Memory B cell (primary cell): Measurements from ENCODE around the gene FNBP1.

Experiments used
- ATAC-seq: fragments of 150-1000 bp; cut with Tn5 transposase; 2 replicates; pipeline ENCODE4 v1.10.0; 2021; ENCODE audit warnings: low read depth, mild to moderate bottlenecking, moderate library complexity
- DNase-seq, 2 donors: peaks; one replicate each; pipeline ENCODE4 v3.0.0; 2022; ENCODE audit warnings: low spot score in 2 of 2
- H3K27ac Mint-ChIP-seq: one replicate; pipeline ENCODE4 v1.8.0; 2022; ENCODE audit warnings: mild to moderate bottlenecking, moderate library complexity, mixed read lengths
- H3K27me3 Mint-ChIP-seq: one replicate; pipeline ENCODE4 v1.8.0; 2022; ENCODE audit warnings: mixed read lengths
- H3K36me3 Mint-ChIP-seq: one replicate; pipeline ENCODE4 v1.8.0; 2022; ENCODE audit warnings: mild to moderate bottlenecking, mixed read lengths
- H3K4me1 Mint-ChIP-seq: one replicate; pipeline ENCODE4 v1.8.0; 2022; ENCODE audit warnings: mixed read lengths
- H3K4me3 Mint-ChIP-seq: one replicate; pipeline ENCODE4 v1.8.0; 2022; ENCODE audit warnings: mild to moderate bottlenecking, moderate library complexity, mixed read lengths
- H3K9me3 Mint-ChIP-seq: one replicate; pipeline ENCODE4 v1.8.0; 2022; ENCODE audit warnings: mixed read lengths

Gene FNBP1

DNA sequence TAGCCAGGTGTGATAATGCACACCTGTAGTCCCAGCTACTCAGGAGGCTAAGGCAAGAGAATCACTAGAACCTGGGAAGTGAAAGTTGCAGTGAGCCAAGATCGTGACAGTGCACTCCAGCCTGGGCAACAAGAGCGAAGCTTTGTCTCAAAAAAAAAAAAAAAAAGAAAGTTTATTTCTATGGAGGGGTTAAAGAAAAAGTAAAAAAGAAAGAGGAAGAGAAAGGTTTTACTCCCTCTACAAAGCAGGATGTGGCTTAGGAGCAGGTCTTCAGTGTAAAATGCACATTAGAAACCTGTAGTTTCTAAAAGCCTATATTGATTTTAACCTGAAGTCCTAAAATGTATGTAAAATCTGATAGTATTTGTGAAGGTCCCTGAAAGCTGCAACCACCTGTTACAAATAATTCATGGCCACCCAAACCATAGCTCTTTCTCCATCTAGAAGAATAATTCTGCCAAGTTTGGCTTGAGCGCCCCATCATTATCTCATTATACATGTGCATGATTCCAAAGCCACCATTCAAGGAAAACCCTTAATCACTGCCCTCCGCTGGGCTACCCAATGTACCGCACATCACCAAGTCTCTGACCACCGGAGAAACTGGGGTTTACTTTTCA, 3.4 kb downstream of the FNBP1 start:
- Mint-ChIP-seq H3K27me3 (no peaks in the 10 kb centered on the region), H3K9me3 (no peaks in the 10 kb centered on the region), H3K4me1 (peaks cover 39% of the 10 kb centered on the region), H3K36me3 (peaks cover 7% of the 10 kb centered on the region), H3K4me3 (peak overlapping the region; percentile 92), H3K27ac (peak overlapping the region; percentile 99)
- DNase-seq (peak in 1 of 2 donors; percentile 36), ATAC-seq (peak; percentile 36)

DNA sequence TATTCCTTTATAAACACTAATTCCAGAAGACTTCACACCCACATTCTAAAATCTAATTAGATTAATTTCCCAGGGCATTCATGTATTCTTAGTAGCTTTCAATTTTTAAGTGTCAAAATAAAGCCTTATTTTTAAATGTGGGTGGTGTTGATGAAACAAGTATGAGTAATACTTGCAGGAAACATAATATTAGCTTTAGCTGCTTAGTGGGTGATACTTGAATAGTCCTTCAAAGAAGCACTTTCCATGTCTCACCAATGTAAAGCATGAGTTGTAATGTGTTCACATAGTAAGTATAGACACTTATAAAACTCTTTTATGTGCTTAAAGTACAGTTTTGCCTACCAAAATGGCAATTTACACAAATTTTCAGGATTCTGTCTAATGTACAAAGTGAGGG, 6.9 kb downstream of the FNBP1 start:
- no peaks in the 10 kb centered on the region for H3K27me3 Mint-ChIP-seq
- H3K4me3 Mint-ChIP-seq: no peak overlapping the region
- H3K4me1 Mint-ChIP-seq: peaks cover 42% of the 10 kb centered on the region
- no peaks in the 10 kb centered on the region for H3K9me3 Mint-ChIP-seq
- peaks cover 7% of the 10 kb centered on the region for H3K36me3 Mint-ChIP-seq
- peak overlapping the region; percentile 99 for H3K27ac Mint-ChIP-seq
- no peak for DNase-seq
- no peak for ATAC-seq

DNA sequence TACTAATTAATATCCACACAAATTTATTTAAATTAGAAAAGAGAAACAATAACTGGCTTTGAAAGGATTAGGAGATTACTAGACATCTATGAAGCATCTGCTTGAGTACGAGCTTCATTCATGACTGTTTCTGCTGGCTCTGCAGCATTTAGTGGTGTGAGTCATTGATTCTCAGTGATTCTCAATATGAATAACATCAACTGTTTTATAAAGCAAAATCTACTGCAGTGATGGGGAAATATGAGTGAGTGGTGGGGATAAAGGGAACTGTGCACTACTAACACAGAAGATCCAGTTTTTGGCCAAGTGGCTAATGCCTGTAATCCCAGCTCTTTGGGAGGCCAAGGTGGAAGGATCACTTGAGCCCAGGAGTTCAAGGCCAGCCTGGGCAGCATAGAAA, 8.4 kb downstream of the FNBP1 start:
- DNase-seq (no peak), ATAC-seq (no peak)
- Mint-ChIP-seq H3K27ac (peak overlapping the region; percentile 99), H3K4me3 (peak overlapping the region; percentile 59), H3K9me3 (no peaks in the 10 kb centered on the region), H3K4me1 (peaks cover 43% of the 10 kb centered on the region), H3K27me3 (no peaks in the 10 kb centered on the region), H3K36me3 (peaks cover 7% of the 10 kb centered on the region)

DNA sequence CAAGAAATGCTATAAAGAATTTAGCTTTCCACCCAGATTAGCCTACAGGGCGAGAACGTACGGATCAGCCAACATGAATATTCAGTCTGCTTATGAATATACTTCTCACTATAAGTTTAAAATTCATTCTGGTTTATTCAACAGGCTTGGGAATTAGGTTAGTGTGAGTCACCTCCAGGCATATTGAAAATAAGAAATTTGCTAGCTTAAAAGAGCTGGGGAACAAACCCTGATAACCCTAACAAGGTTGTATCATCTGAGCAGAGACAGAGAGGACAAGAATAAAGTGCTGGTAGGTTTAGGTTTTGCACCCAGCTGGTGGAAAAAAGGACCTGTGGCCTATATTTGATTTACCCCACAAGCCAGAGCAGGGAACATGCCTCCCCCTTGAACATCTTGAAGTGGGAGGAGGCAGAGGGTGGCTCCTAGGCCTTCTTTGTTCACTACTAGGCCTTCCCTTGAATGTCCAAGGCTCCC, 12.3 kb downstream of the FNBP1 start:
- DNase-seq: no peak
- peak; percentile 27 for ATAC-seq
- no peaks in the 10 kb centered on the region for H3K27me3 Mint-ChIP-seq
- H3K27ac Mint-ChIP-seq: peak overlapping the region; percentile 99
- H3K36me3 Mint-ChIP-seq: peaks cover 13% of the 10 kb centered on the region
- H3K9me3 Mint-ChIP-seq: no peaks in the 10 kb centered on the region
- H3K4me3 Mint-ChIP-seq: peak overlapping the region; percentile 69
- peaks cover 59% of the 10 kb centered on the region for H3K4me1 Mint-ChIP-seq

DNA sequence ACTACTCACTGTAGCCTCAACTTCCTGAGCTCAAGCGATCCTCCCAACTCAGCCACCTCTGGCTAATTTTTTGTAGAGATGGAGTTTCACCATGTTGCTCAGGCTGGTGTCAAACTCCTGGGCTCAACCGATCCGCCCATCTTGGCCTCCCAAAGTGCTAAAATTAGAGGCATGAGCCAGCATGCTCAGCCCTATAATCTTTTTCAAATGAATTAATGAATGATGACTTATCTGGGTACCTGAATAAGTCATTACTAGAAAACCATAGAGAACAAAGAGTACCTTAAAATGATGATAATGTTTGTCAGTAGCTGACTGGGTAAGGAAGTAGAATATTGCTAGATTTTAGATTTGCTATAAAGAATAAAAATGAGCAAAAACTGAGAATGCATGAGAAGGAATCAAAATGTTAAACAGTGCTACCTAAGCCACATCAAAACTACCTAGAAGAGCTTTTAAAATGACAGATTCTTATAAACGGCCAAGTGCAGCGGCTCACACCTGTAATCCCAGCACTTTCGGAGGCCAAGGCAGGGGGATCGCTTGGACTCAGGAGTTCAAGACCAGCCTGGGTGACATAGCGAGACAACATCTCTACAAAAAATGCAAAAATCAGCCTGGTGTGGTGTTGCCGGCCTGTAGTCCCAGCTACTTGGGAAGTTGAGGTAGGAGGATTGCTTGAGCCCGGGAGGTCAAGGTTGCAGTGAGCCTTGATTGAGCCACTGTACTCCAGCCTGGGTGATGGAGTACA, 13.6 kb downstream of the FNBP1 start:
- Mint-ChIP-seq H3K36me3 (peaks cover 10% of the 10 kb centered on the region), H3K27ac (peak overlapping the region; percentile 99), H3K27me3 (no peaks in the 10 kb centered on the region), H3K9me3 (no peaks in the 10 kb centered on the region), H3K4me1 (peaks cover 61% of the 10 kb centered on the region), H3K4me3 (peak overlapping the region; percentile 63)
- DNase-seq (no peak), ATAC-seq (no peak)

DNA sequence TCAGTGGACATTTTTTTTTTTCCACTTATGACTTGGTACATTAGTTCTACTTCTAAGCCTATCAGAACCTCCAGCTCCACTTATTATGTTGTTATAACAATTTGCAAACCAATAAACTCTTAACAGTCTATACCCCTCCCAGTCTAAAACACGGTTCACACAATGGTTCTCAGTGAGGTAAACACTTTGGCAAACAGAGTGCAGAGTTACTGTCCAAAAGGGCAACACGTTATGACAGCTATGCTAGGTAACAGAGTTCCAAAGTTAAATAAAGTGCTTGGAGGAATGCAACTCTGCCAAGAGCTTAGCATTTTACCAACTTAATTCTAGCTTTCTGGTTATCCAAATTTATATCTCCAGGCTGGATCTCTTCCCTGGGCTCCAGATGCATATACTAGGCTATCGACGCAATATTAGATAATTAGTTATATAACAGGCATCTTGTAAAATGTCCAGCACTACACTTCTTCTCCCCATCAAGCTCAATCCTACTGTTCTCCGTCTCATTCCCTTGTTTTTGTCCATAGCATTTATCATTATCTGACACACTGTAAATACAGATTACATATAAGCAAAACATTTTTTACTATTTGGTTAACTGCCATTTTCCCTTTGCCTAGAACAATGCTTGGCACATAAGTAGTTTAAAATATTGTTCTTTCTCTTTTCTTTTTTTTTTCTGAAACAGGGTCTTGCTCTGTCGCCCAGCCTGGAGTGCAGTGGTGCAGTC, 14.3 kb downstream of the FNBP1 start:
- Mint-ChIP-seq H3K4me1 (peaks cover 68% of the 10 kb centered on the region), H3K27me3 (no peaks in the 10 kb centered on the region), H3K4me3 (peak overlapping the region; percentile 63), H3K27ac (peak overlapping the region; percentile 99), H3K36me3 (peaks cover 10% of the 10 kb centered on the region), H3K9me3 (no peaks in the 10 kb centered on the region)
- ATAC-seq: no peak
- DNase-seq: no peak

DNA sequence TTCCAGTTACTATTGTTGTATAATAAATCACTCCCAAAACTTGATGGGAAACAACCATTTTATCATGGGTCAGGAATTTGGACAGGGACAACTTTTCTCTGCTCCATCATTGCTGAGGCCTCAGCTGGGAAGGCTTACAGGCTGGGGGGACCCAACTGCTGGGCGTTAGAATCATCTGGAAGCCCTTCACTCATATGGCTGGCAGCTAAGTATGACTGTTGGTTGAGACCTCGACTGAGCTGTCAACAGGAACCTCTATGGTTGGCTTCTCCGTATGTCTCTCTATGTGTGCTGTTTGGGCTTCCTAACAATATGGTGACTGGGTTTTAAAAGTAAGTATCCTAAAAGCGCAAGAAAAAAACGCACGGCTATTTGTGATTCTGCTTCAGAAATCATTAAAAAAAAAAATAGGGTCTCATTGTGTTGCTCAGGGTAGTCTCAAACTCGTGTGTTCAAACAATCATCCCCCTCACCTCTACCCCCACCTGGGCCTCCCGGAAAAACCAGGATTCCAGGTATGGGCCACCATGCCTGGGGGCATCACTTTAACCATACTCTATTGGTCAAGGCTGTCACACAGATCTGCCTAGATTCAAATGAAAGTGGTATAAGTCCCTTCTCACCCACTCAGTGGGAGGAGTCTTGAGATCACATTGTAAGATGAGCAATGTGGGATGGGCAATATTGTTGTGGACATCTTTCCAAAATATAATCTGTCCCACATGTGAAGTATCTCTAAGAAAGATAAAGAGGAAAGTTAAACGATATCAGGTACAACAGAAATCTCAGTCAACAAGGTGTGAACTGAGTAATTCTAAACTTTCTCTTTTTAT, 15.2 kb downstream of the FNBP1 start:
- DNase-seq (no peak), ATAC-seq (no peak)
- no peaks in the 10 kb centered on the region for H3K27me3 Mint-ChIP-seq
- peak overlapping the region; percentile 14 for H3K4me3 Mint-ChIP-seq
- H3K9me3 Mint-ChIP-seq: no peaks in the 10 kb centered on the region
- H3K27ac Mint-ChIP-seq: peak overlapping the region; percentile 99
- peaks cover 69% of the 10 kb centered on the region for H3K4me1 Mint-ChIP-seq
- peaks cover 10% of the 10 kb centered on the region for H3K36me3 Mint-ChIP-seq

DNA sequence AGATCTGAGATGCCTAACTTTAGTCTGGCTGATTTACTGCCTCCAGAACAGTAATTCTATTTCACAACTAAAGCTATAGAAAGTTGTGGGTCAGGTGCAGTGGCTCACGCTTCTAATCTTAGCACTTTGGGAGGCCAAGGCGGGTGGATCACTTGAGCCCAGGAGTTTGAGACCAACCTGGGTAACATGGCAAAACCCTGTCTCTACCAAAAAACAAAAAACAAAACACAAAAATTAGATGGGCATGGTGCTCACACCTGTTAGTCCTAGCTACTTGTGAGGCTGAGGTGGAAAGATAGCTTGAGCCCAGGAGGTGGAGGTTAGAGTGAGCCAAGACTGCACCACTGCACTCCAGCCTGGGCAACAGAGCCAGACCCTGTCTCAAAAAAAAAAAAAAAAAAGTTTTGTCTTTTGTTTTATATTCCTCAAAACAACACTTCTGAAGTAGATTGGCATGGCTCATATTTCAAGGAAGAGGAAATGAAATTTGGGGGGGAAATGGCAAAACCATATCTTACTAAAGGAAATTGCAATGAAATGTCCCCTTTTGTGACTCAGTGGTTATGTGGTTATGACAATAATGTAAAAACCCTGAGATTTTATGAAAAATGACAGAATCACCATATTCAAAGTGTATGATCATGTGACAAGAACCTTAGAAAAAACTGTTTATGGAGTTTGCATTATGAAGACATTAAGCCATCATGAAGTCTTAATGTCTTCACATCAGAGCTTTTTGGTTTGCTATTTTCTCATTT, 16.2 kb downstream of the FNBP1 start:
- H3K27me3 Mint-ChIP-seq: no peaks in the 10 kb centered on the region
- no peaks in the 10 kb centered on the region for H3K9me3 Mint-ChIP-seq
- H3K4me3 Mint-ChIP-seq: peak overlapping the region; percentile 17
- H3K27ac Mint-ChIP-seq: peak overlapping the region; percentile 99
- DNase-seq: no peak
- peaks cover 10% of the 10 kb centered on the region for H3K36me3 Mint-ChIP-seq
- no peak for ATAC-seq
- peaks cover 69% of the 10 kb centered on the region for H3K4me1 Mint-ChIP-seq

DNA sequence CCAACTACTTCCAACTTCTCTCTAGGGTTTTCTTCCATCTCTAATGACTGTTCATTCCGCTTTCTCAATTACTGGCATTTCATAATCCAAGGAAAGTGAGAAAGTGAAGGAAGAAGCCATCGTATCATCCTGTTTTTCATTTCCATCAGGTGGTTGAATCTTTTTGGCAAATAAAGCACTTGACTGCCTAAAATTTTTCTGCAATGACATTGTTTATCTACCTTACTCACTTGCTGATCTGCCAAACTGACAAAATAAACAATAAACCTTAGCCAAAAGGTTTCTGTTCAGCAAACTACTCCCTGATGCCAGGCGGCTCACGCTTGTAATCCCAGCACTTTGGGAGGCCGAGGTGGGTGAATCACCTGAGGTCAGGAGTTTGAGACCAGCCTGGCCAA, 18.4 kb downstream of the FNBP1 start:
- Mint-ChIP-seq H3K27ac (peak overlapping the region; percentile 99), H3K27me3 (no peaks in the 10 kb centered on the region), H3K9me3 (no peaks in the 10 kb centered on the region), H3K36me3 (peaks cover 10% of the 10 kb centered on the region), H3K4me1 (peaks cover 66% of the 10 kb centered on the region), H3K4me3 (peak overlapping the region; percentile 79)
- DNase-seq: no peak
- no peak for ATAC-seq

DNA sequence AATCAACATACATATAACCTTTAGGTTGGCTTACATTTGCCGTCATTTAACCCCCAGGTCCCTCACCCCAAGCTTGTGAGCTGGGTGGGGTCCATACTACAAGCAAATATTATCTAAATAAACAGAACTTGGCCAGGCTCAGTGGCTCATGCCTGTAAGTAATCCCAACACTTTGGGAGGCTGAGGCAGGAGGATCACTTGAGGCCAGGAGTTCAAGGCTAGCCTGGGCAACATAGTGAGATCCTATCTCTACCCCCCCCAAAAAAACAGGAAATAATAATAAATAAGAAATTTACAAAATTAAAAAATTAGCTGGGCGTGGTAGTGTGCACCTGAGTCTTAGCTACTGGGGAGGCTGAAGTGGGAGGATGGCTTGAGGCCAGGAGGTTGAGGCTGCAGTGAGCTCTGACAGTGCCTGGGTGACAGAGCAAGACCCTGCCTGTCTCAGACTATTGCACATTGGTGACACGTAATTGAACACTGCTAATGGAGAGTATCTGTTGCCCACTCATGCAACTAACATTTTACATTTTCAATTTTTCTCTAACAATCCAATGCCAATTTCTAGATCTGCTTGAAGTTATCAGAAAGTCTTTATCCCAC, 18.9 kb downstream of the FNBP1 start:
- DNase-seq (no peak), ATAC-seq (no peak)
- Mint-ChIP-seq H3K9me3 (no peaks in the 10 kb centered on the region), H3K27ac (peak overlapping the region; percentile 99), H3K4me1 (peaks cover 61% of the 10 kb centered on the region), H3K27me3 (no peaks in the 10 kb centered on the region), H3K4me3 (peak overlapping the region; percentile 79), H3K36me3 (peaks cover 12% of the 10 kb centered on the region)

DNA sequence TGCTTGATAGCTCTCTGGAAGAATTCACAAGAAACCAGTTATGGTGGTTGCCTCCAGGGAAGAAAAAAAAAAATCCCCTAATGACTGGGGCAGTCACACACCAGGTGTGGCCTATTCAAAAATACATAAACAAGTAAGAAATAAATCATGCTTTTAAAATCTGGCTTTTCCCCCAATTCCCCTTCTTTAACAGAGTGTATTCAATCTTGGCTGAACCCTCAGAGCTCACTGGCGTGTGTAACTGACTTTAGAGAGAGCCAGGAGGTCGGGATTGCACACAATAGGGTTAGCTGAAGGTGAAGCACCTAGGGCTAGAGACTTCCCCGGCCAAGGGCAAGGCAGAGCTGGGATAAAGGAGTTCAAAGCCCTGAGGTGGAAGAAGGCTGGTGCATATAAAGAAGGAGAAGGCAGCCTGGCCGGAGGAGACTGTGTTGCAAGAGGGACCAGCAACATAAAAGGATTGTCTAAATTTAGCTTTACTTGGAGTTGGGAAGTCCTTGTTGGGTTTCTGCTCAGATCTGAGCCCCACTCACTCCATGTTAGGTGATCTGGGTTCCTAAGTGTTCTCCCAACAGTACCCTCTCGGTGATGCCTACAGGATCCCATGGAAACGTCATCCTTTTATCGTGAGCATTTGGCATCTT, 19.7 kb downstream of the FNBP1 start:
- Mint-ChIP-seq H3K36me3 (peaks cover 8% of the 10 kb centered on the region), H3K27ac (peak overlapping the region; percentile 99), H3K4me3 (peak overlapping the region; percentile 79), H3K27me3 (no peaks in the 10 kb centered on the region), H3K4me1 (peaks cover 53% of the 10 kb centered on the region), H3K9me3 (no peaks in the 10 kb centered on the region)
- peak; percentile 54 to 72 for DNase-seq
- ATAC-seq: peak; percentile 78

DNA sequence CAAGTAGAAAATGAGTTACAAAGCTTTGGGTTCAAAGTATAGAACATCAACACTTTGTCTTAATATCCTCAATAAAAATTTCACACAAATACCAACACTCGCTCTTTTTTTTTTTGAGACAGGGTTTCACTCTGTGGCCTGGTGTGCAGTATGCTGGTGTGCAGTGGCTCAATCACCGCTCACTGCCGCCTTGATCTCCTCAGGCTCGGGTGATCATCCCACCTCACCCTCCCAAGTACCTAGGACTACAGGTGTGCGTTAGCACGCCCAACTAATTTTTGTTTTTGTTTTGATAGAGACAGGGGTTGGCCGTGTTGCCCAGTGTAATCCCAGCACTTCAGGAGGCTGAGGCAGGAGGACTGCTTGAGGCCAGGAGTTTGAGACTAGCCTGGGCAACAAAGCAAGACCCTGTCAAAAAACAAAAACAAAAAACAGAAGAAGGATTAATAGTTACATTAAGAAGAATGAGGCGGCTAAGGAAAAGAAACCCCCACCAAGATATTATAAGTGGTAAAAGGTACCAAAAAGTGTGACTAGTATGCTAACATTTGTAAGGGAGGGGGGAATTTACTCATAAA, 20.3 kb downstream of the FNBP1 start:
- Mint-ChIP-seq H3K9me3 (no peaks in the 10 kb centered on the region), H3K4me3 (peak overlapping the region; percentile 30), H3K4me1 (peaks cover 49% of the 10 kb centered on the region), H3K27ac (peak overlapping the region; percentile 99), H3K36me3 (peaks cover 4% of the 10 kb centered on the region), H3K27me3 (no peaks in the 10 kb centered on the region)
- DNase-seq (no peak), ATAC-seq (peak; percentile 25)
